22Rv1 (cell line): ENCODE measurements around the gene EIF1AX.

ENCODE experiments used
- CTCF ChIP-seq: fragments of 450-650 bp; IDR thresholded peaks from 2 replicates; pipeline ENCODE4 v1.5.1; 2017; ENCODE audit warnings: mild to moderate bottlenecking
- ZFX ChIP-seq: fragments of 450-650 bp; IDR thresholded peaks from 2 replicates; pipeline ENCODE4 v1.6.1; 2017; ENCODE audit warnings: antibody characterized with exemption, borderline replicate concordance

GRCh38 chrX:20132666-20133065 is 9.0 kb downstream of the EIF1AX start:
- TF ChIP-seq CTCF (no peak), ZFX (no peak)
